ENCODE measurements around the gene CCR3. TPM values are rescaled to one million over a fixed set of nuclear protein-coding genes. Genes with fewer than 3 reads are reported as not detected.
A peak's percentile ranks its signal among the peaks of the same experiment; 100 is the strongest.

Gene CCR3
- total RNA-seq = 10 to 100 TPM in 1 of 3 donors, 1 to 10 TPM in 1, not detected in 1; 1.5 to 36.7 TPM
- total RNA-seq (2013) = 0.16 TPM

GRCh38 chr3:46242120-46242519, at the start of gene CCR3:
CCR3 (plus strand) TSS chr3:46242460; CDS start chr3:46265159, 22,699 bp downstream.
- H3K4me1 Mint-ChIP-seq = peaks cover 16 to 23% of the 10 kb centered on the region in 2 donors
- H3K27ac Mint-ChIP-seq = peak within 1 kb of the TSS in 1 of 2 donors; percentile 50
- no peaks in the 10 kb centered on the region for H3K27me3 Mint-ChIP-seq (ENCODE audit: low read depth in 2 of 2)
- H3K9me3 ChIP-seq (ENCODE audit: control insufficient read depth, insufficient read depth, low read length) = no peaks in the 10 kb centered on the region
- 68% methylated on average over 3 of the region's 4 CpGs for WGBS (ENCODE audit: insufficient coverage)
- no peak for TF ChIP-seq CTCF (IDR thresholded peaks at IDR 0.05)
- DNase-seq = no peak
- H3K27ac ChIP-seq (ENCODE audit: low read length) = no peak within 1 kb of the TSS
- H3K36me3 ChIP-seq (ENCODE audit: control insufficient read depth, insufficient read depth, low read length) = no peaks in the 10 kb centered on the region
- intact Hi-C loops (cut with micrococcal nuclease) = no loop called here
- H3K9me3 Mint-ChIP-seq = no peaks in the 10 kb centered on the region
- H3K4me3 Mint-ChIP-seq = no peak within 1 kb of the TSS
- no peaks in the 10 kb centered on the region for H3K27me3 ChIP-seq (ENCODE audit: control insufficient read depth, insufficient read depth, low read length)
- no peak within 1 kb of the TSS for H3K4me3 ChIP-seq (ENCODE audit: low read length)
- no peaks in the 10 kb centered on the region for H3K4me1 ChIP-seq (ENCODE audit: control insufficient read depth, insufficient read depth, low read length)
- H3K36me3 Mint-ChIP-seq = no peaks in the 10 kb centered on the region
- ATAC-seq = peak in 1 of 3 donors; percentile 83

GRCh38 chr3:46192939-46193338, 49.3 kb upstream of the CCR3 start:
- no peak for TF ChIP-seq CTCF (IDR thresholded peaks at IDR 0.05)
- ATAC-seq = no peak
- Histone ChIP-seq H3K4me3 (ENCODE audit: low read length) (no peak overlapping the region), H3K27ac (ENCODE audit: low read length) (no peak overlapping the region), H3K27me3 (ENCODE audit: control insufficient read depth, insufficient read depth, low read length) (no peaks in the 10 kb centered on the region), H3K4me1 (ENCODE audit: control insufficient read depth, insufficient read depth, low read length) (peaks cover 8% of the 10 kb centered on the region), H3K36me3 (ENCODE audit: control insufficient read depth, insufficient read depth, low read length) (no peaks in the 10 kb centered on the region), H3K9me3 (ENCODE audit: control insufficient read depth, insufficient read depth, low read length) (peaks cover 5% of the 10 kb centered on the region)
- H3K4me3 Mint-ChIP-seq = no peak overlapping the region
- intact Hi-C loops (cut with micrococcal nuclease) = no loop called here
- H3K27me3 Mint-ChIP-seq (ENCODE audit: low read depth in 2 of 2) = peaks cover 0 to 3% of the 10 kb centered on the region in 2 donors
- no peak overlapping the region for H3K27ac Mint-ChIP-seq
- DNase-seq = no peak
- H3K9me3 Mint-ChIP-seq = peaks cover 0 to 7% of the 10 kb centered on the region in 2 donors
- peaks cover 5 to 9% of the 10 kb centered on the region in 2 donors for H3K4me1 Mint-ChIP-seq
- H3K36me3 Mint-ChIP-seq = peaks cover 22% of the 10 kb centered on the region
- 93% methylated on average over 3 of the region's 5 CpGs for WGBS (ENCODE audit: insufficient coverage)

- no peak overlapping the region for H3K27ac ChIP-seq (ENCODE audit: low read length)
Measured at GRCh38 chr3:46193436-46193835, 48.8 kb upstream of the CCR3 start.

More at GRCh38 chr3:46193436-46193835, 48.8 kb upstream of the CCR3 start:
- no peak for TF ChIP-seq CTCF (IDR thresholded peaks at IDR 0.05)
- DNase-seq = no peak
- H3K9me3 Mint-ChIP-seq = peaks cover 0 to 7% of the 10 kb centered on the region in 2 donors
- Histone ChIP-seq H3K36me3 (ENCODE audit: control insufficient read depth, insufficient read depth, low read length) (no peaks in the 10 kb centered on the region), H3K4me1 (ENCODE audit: control insufficient read depth, insufficient read depth, low read length) (peaks cover 6% of the 10 kb centered on the region), H3K9me3 (ENCODE audit: control insufficient read depth, insufficient read depth, low read length) (peaks cover 5% of the 10 kb centered on the region), H3K4me3 (ENCODE audit: low read length) (no peak overlapping the region), H3K27me3 (ENCODE audit: control insufficient read depth, insufficient read depth, low read length) (no peaks in the 10 kb centered on the region)
- no peak for ATAC-seq
- WGBS (ENCODE audit: insufficient coverage) = 82% methylated on average over 1 of the region's 1 CpG
- peaks cover 0 to 4% of the 10 kb centered on the region in 2 donors for H3K4me1 Mint-ChIP-seq
- H3K27ac Mint-ChIP-seq = no peak overlapping the region
- H3K4me3 Mint-ChIP-seq = no peak overlapping the region
- peaks cover 0 to 3% of the 10 kb centered on the region in 2 donors for H3K27me3 Mint-ChIP-seq (ENCODE audit: low read depth in 2 of 2)
- intact Hi-C loops (cut with micrococcal nuclease) = no loop called here
- peaks cover 22% of the 10 kb centered on the region for H3K36me3 Mint-ChIP-seq
